ENCODE data around the gene GAB2. TPM values are rescaled to one million over a fixed set of nuclear protein-coding genes. Genes with fewer than 3 reads are reported as not detected.

The GAB2 gene
- total RNA-seq, 4 donors from 2014 or later, result 15.9 to 82.3 (median 21.1) TPM

- Histone ChIP-seq H3K27me3 (no peaks in the 10 kb centered on the region), H3K27ac (no peak overlapping the region), H3K9me3 (no peaks in the 10 kb centered on the region), H3K4me3 (no peak overlapping the region), H3K36me3 (no peaks in the 10 kb centered on the region), H3K4me1 (no peaks in the 10 kb centered on the region)
- TF ChIP-seq POLR2A (IDR thresholded peaks at IDR 0.05), result no peak
- no peak for TF ChIP-seq CTCF (IDR thresholded peaks at IDR 0.05)
- DNase-seq, result no peak
- intact Hi-C loops (cut with DNase I; ENCODE audit: low total_unique reads), result no loop called here
Observed at GRCh38 chr11:78208257-78209165, 209.1 kb downstream of the GAB2 start.

GRCh38 chr11:78207532-78208256, 209.9 kb downstream of the GAB2 start:
- DNase-seq, result no peak
- Histone ChIP-seq H3K4me1 (no peaks in the 10 kb centered on the region), H3K27me3 (no peaks in the 10 kb centered on the region), H3K9me3 (no peaks in the 10 kb centered on the region), H3K36me3 (no peaks in the 10 kb centered on the region), H3K4me3 (no peak overlapping the region), H3K27ac (no peak overlapping the region)
- no peak for TF ChIP-seq CTCF (IDR thresholded peaks at IDR 0.05)
- TF ChIP-seq POLR2A (IDR thresholded peaks at IDR 0.05), result no peak
- intact Hi-C loops (cut with DNase I; ENCODE audit: low total_unique reads), result no loop called here

- no peak for DNase-seq
- Histone ChIP-seq H3K27ac (no peak overlapping the region), H3K4me1 (no peaks in the 10 kb centered on the region), H3K4me3 (no peak overlapping the region), H3K9me3 (no peaks in the 10 kb centered on the region), H3K36me3 (no peaks in the 10 kb centered on the region), H3K27me3 (no peaks in the 10 kb centered on the region)
- intact Hi-C loops (cut with DNase I; ENCODE audit: low total_unique reads), result no loop called here
- TF ChIP-seq POLR2A (IDR thresholded peaks at IDR 0.05) (no peak), CTCF (IDR thresholded peaks at IDR 0.05) (no peak)
Observed at GRCh38 chr11:78205691-78206090, 211.9 kb downstream of the GAB2 start.

- Histone ChIP-seq H3K36me3 (no peaks in the 10 kb centered on the region), H3K27me3 (no peaks in the 10 kb centered on the region), H3K4me1 (no peaks in the 10 kb centered on the region), H3K27ac (no peak overlapping the region), H3K9me3 (no peaks in the 10 kb centered on the region), H3K4me3 (no peak overlapping the region)
- no peak for TF ChIP-seq CTCF (IDR thresholded peaks at IDR 0.05)
- TF ChIP-seq POLR2A (IDR thresholded peaks at IDR 0.05), result no peak
- no peak for DNase-seq
- intact Hi-C loops (cut with DNase I; ENCODE audit: low total_unique reads), result no loop called here
Observed at GRCh38 chr11:78205256-78205655, 212.4 kb downstream of the GAB2 start.

GRCh38 chr11:78203184-78203583, 214.4 kb downstream of the GAB2 start:
- TF ChIP-seq CTCF (IDR thresholded peaks at IDR 0.05), result no peak
- H3K36me3 ChIP-seq, result no peaks in the 10 kb centered on the region
- DNase-seq, result no peak
- H3K9me3 ChIP-seq, result no peaks in the 10 kb centered on the region
- no peaks in the 10 kb centered on the region for H3K27me3 ChIP-seq
- H3K27ac ChIP-seq, result no peak overlapping the region
- H3K4me3 ChIP-seq, result no peak overlapping the region
- H3K4me1 ChIP-seq, result no peaks in the 10 kb centered on the region
- intact Hi-C loops (cut with DNase I; ENCODE audit: low total_unique reads), result no loop called here
